Measurements from ENCODE around the gene SLC6A3.

The SLC6A3 gene

DNA sequence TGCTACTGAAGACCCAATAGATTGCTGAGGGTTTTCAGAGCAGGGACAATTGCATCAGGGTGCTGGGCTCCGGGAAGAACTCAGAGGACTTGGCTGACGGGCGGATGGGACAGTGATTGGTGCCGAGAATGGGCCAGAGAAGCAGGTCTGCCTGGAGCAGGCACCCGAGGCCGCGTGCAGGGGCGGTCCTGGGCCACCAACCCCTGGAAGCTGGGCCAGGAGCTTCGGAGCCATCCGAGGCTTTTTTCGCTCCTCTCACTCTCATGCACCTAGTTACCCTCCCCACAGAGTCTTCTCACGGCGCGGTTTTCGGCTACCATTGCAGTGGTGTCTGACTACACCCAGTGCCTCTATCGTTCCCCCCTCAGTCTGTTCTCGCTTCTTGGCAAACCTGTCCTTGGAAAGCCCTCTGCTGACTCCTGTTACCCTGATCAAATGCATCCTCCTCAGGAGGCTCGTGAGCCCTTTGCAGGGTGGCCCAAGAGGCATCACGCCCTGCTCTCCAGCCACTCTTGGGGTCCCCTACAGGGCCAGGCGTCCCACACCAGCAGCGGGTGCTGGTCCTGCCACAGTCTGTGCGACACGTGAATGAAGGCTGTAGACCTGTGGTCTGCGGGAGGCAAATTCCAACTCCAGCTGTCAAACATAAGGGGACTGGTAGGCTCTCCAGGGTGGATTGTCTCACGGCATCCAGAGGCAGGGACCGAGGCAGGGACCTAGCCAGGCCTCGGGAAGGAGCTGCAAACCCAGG lies 99.2 kb downstream of the SLC6A3 start:
- no peak for DNase-seq (ENCODE audit: low read depth)

GRCh38 chr5:1344975-1345838 lies 100.0 kb downstream of the SLC6A3 start, which contains the start of gene CLPTM1L:
Gene CLPTM1L (minus strand): TSS chr5:1345099. CDS start chr5:1344841, 258 bp downstream.
- DNase-seq (ENCODE audit: low read depth) = no peak

- no peak for DNase-seq (ENCODE audit: low read depth)
Measured at GRCh38 chr5:1343931-1344901, 101.0 kb downstream of the SLC6A3 start.

DNA sequence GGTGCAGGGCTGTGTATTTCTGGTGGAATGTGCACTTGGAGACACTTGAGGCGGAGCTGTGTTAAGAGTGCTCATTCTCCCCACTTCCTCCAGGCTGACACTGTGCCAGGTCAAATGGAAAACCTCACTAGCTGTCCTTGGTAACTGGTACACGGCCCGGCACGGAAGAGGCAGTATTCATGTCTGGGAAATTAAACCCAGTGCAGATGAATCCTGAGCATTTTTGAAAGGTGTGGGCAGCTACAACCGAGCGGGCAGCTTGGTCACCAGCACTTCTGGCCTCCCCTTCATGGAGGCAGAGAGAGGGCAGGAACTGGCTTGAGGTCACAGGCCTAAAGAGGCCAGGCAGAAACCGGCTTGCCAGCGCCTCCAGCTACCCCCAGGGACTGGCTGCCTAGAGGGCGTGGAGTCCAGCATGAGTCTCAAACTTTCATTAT lies 101.9 kb downstream of the SLC6A3 start:
- no peak for DNase-seq (ENCODE audit: low read depth)

Data from GM04503 (cell line).